Inflammatory macrophage (primary cell): ENCODE data around the gene CTBP1.

Experiments
- DNase-seq, 2 donors: peaks; one replicate each; pipeline ENCODE4 v3.0.0-alpha.2; 2020 to 2022

Gene CTBP1

DNA sequence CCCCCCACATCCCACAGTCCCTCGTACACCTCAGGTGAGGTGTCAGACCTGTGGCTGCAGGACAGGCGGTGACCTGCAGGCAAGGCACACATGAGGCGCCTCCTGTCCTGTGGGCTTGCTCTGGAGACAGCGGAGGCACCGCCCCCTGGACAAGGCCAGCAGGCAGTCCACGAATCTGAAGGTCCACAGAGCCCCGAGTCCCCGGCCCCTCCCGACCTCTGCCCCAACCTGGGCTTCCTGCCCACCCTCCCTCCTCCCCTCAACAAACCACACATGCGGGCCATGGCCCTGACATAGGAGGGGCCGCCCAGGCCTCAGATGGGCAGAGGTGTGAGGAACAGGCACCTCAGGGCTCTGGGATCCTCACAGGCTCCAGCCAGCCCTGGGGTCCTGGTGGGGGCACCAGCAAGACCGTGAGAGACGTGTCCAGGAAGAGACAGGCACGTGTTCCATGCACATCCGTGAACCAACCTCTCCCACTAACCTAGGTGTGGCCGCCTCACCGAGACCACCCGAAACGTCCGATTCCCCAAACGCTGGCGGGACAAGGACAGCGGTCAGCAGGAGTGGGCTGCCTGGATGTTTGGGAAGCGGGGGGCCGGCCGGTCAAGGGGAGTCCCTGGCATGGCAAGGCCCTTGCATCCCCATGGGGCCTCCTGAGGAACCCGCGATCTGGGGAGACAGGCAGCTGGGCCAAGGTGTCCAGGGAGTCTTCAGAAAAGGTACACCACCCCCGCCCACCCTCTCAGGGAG is 25.8 kb downstream of the CTBP1 start:
- no peak for DNase-seq

DNA sequence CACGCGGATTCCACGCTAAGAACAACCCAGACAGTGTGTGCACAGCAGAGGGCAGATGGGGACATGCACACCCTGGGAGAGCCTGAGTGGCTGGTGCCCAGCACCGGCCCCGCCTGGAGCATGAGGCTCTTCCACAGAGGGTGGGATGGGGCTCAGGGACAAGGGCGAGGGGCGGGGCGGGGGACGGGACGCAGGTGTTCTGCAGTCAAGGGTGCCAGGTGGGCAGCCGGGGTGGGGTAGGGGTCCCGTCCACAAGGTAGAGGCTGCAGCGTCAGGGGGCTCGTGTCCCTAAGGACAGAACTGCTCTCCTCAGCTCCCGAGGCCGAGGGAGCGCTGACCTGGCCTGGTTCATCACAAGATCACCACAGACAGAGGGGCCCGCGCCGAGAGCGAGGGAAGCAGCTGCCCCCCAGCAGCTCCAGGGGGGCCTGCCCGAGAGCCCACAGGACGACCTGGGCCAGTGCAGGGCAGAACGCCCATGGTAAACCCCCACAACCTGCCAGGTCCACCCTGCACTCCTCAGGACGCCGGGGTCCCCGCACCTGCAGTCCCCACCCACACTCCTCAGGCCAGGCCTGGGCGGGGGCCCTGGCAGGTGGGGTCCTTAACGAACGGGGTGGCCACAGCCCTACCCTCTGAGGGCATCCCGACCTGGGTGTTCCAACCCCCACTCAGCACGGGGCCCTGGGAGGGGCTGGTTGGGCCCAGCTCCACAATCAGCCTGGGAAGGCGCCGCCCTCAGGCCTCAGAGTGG is 26.7 kb downstream of the CTBP1 start:
- no peak for DNase-seq

DNA sequence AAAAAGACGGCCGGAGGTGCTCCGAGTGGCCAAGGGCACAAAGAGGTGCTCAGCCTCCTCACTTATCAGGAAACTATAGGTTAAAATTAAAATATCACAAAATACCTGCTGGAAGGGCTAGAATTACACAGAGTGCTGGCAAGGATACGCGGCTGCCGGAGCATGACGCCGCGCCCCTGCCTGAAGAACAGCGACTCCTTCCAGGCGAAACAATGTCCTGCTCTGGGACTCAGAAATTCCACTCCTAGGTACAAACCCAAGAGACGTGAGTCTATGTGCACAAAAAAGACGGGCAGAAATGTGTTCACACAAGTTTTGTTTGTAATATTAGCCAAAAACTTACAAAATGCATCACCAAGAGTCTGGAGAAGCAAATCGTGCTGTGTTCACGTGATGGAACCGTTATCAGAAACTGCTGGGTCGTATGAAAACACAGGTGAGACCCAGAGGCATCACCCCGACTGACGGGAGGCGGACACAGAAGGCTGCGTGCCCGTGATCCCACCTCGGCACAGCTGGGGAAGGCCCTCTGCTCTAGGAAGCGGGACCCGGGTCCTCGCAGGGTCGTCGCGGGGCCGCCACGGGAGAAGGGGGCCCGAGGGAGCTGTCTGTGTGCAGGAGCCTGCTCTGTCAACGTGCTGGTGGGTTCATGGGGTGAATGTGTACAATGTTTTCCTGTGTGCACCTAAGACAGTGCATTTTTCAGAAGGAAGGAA is 27.6 kb downstream of the CTBP1 start:
- no peak for DNase-seq

DNA sequence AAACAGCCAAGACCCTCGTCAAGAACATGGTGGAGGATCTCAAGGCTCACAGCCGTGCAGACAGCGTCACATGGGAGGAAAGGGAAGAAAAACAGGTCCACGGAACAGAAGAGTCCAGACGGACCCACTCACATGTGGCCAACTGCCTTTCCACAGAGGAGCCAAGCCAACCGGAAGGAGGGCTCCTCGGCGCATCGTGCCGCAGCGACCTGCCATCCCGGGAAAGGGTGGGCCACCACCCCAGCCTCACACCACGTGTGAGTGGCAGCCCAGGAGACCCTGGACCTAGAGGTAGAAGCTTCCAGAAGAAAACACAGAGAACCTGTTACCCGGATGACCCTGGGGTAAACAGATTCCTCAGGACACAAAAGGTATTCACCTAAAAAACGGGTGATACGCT is 28.4 kb downstream of the CTBP1 start:
- no peak for DNase-seq

DNA sequence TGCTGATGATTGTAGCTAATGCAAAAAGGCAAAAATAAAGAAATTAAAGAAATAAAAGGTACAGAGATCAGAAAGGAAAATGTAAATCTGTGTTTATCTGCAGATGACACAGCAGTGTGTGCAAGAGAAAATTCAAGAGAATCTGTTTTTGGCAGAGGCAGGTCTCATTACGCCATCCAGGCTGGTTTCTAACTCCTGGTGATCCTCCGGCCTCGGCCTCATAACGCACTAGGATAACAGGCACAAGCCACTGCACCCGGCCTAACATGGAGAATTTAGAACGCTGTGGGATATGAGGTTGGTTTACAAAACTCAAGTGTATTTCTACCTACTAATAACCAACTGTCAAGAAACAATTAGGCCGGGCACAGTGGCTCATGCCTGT is 29.4 kb downstream of the CTBP1 start:
- peak in 1 of 2 donors; percentile 4 for DNase-seq

DNA sequence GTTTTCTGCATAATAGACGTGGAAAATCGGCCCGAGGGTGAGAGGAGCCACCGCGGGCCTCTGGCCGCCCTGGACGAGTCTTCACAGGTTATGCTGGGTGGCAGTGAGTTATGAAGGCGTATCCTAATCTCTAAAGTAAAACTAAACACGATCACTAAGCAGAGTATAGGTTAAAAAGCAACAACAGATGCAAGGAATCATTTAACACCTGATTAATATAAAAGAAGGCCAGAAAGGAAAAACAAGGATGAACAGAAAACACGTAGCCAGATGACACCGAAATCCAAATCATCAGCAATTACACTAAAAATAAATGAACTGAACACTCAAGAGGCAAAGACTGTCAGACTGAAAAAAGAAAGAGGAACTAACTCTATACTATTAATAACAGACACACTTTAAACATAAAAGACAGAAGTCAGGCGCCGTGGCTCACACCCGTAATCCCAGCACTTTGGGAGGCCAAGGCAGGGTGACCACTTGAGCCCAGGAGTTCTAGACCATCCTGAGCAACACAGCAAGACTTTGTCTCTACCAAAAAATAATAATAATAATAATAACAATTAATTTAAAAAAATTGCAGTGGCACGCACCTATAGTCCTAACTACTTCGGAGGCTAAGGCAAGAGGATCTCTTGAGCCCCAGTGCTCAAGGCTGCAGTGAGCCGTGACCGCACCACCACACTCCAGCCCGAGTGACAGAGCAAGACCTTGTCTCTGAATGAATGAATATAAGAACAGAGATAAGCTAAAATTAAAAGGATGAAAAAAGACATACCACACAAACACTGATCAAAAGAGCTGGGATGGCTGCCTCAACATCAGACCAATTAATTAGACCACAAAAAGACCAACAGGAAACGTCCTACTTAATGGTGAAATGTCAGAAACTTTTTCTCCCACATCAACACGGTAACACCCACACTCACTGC is 30.0 kb downstream of the CTBP1 start:
- DNase-seq: peak; percentile 58 to 61

DNA sequence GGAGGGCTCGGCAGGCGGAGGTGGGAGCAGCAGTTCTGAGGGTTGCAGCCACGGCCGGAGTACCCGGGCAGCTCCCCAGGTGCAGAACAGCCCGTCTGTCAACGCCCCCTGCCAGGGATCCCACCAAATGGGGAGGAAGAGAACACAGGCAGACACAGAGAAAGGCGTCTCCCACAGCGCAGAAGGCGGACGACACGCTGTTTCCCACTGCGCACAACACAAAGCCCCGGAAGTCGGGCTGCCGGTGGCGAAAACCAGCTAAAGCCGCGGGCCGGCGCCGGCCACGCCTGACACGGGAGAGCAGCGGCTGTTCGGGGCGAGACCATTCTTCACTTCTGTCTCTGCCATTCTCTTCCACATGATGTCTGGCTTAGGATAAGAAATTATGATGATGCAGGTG is 31.6 kb downstream of the CTBP1 start:
- DNase-seq: no peak

DNA sequence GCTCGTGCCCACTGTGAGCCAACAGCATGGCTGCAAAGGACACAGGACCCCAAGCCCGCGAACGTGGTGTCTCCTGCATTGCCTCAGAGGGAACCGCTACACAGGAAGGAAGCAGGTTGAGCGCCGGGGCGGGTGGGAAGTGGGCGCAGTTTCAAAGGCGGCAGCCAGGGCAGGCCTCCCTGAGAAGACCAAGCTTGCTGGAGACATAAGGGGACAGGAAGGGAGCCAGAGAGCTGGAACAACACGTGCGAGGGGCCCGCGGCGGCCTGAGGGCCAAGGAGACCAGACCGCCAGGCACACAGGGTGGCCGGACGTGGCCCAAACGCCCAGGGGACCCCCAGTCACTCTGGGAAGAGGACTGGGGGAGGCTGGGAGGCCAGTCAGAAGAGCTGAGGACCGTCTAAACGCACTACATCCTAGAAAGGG is 32.0 kb downstream of the CTBP1 start:
- peak; percentile 19 to 58 for DNase-seq

DNA sequence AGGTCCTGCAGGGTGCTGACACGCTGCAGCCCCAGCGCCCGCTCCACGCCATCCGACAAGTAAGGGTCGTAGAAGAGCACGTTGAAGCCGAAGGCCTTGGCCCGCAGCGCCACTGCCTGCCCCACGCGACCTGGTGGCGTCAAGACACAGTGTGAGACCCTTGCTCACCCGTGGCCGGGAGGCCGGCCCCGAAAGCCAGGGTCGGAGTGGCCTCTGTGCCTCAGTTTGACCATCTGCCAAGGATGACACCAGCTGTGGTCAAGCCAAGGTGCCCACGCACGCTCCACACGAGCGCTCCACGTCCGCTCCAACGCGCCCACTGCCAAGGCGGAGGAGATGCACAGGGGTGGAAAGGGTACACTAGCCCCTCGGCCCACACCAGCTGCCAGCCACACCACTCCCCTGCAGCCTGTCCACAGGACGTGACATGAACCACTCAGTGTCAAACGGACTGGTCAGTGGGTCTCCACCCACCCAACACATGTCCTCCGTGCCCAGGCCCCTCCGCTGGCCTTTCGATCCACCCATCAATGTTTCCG is 32.8 kb downstream of the CTBP1 start:
- no peak for DNase-seq

DNA sequence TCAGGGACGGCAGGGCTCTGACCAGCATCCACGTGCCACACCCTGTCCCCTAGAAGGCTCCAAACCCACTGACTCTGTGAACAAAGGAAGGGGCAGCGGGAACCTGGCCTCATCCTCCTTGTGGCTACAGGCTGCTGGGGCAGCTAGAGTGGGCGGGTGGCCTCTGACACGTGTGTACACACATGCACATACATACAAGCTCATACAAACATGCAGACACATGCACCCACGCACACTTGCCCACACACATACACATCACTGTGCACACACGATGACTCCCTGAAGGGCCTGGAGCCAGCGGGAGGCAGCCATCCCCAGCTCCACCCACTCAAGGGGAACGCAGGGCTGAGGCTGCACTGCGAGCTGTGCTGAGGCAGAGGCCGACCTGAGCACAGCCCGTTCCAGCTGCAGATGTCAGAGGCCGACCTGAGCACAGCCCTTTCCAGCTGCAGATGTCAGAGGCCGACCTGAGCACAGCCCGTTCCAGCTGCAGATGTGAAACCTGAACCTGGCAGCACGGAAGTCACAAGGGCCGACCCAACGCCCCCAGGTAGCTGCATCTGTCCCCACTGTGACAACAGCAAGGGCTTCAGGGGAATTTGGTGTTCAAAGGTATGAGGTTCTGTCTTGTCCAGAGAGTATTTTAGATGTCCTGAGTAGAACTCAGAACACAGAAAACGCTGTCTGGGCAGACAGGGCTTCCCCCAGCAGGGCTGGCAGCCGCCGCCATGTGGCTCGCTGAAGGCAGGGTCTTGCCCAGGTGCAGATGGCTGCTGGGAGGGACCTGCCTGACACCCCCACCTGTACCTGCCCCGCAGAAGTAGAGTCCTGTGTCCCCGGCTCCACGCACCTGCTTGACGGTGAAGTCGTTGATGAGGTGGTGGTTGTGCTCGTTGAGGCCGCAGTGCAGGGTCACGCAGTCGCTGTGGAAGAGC is 33.5 kb downstream of the CTBP1 start:
- DNase-seq: peak in 1 of 2 donors; percentile 16

DNA sequence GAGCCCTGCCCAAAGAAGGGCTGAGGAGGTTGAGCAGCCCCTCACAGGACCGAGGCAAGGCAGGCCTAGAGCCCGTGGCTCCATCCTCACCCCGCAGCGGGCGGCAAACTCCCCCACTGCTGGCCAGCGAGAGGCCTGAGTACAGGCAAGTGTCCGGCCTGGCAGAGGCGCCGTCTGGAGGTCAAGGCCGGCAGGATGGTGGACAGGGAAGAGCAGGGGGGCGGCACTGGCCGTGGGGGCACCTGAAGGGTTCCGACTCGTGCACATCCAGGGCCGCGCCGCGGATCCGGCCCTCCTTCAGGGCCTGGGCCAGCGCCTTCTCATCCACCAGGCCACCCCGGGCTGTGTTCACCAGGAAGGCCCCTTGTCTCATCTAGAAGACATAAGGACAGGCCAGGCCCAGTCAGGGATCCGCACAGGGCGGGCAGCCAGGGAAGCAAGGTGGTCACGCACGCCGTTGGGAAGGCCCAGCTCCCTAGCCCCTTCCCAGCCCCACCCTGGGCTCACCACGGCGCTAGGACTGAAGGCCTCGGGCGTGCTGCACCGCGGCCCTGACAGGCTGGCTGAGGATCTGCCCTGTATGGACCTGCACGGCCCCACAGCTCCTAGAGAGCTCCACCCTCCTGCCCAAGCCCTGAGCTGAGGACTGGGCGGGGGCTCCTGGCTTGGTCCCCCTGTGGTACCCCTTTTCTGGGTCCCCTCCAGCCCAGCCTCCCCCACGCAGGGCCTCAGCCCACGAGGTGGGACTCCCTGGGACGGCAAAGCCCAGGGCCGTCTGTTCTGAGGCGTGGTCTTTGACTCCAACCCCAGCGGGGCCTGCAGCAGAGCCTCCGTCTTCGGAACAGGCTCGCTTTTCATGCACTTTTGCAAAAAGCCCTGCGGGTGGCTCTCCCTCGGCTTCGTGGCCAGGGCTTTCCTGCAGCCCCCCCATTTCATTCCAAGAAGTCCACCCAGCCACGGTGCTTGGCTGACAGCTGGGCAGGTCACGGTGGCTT is 34.5 kb downstream of the CTBP1 start:
- no peak for DNase-seq

DNA sequence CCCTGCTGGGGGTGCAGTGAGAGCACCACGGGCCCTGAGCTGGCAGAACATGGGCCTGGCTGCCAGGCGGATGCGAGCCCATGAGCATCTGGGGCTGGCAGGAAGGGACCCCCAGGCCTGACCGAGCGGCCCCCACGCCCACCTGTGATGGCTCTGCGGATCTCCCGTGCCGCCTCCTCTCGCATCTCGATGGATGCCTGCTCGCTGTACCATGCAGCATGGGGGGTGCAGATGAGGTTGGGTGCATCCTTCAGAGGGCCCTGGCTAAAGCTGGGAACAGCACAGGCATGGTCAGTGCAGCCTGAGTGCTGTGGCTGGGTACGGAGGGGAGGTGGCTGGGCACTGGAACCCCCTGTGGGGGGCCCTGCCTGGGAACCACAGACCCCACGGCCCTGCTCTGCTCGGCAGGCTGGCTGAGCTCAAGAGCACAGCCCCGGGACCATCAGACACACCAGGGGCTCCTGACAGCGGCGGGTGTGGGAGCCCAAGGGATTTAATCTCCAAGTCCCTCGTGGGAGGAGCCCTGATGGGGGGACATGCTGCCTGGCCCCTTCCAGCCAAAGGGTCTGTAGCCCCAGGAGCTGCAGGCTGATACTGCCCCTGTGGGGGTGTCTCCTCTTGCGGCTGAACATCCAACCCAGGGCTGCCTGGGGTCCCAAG is 35.5 kb downstream of the CTBP1 start:
- no peak for DNase-seq

DNA sequence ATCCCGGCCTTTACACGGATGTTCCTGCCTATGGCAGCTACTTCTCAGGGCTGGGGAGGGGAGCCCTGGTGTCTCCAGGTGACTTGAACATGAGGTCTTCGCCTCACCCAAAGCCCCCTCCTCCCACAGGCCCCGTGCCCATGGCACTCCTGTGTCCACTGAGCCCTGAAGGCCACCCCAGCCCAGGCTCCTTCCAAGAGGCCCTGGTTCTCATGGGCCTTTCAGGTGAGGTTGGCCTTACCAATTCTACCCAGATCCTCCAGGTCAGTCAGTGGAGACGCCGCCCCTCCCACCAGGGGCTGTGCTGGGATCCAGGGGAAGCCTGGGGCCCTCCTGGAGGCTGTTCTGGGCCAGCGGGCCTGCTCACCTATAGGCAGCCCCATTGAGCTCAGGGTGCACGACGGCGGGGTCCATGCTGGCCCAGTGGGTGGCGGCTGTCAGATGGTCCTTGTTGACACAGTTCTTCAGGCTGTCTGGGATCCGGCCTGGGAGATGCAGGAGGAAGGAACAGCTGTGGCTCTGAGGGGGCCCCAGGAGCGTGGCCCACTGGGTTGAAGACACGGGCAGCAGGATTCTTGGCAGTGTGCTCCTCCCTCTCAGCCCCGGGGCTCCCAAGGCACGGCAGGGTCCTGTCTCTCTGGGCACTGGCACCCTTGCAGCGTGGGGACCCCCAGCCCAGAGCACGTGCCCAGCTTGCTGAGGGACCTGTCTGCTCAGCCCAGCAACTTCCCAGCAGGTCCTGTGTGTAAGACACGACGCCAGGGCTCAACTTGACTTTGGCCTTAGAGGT is 36.2 kb downstream of the CTBP1 start:
- DNase-seq: no peak

DNA sequence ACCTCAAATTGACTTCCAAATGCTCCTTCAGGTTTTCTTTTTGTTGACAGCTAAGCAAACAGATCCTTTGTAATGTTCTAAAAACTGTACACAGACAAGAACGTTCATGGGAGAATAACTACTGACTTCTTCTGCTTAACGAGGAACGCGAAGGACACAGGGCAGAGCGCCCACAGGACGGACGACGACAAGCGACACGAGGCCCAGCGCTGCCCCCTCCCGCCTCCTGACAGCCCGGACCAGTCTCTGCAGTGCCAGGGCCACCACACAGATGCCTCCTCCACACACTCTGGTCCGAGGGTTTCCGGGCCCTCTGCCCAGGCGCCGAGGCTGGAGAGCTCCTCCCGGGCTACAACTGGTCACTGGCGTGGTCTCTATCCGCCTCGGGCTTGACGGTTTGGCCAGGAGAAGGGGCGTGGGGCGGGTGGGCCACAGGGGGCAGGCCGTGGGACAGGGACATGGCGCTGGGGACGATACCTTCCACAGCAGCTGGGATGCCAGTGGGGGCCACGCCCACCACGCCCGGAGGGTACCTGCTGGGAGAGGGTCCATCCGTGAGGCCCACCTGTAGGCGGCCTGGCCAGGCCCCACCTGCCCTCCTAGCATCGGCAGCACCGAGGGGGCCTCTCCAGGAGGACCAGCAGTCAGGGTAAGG is 36.9 kb downstream of the CTBP1 start:
- no peak for DNase-seq

DNA sequence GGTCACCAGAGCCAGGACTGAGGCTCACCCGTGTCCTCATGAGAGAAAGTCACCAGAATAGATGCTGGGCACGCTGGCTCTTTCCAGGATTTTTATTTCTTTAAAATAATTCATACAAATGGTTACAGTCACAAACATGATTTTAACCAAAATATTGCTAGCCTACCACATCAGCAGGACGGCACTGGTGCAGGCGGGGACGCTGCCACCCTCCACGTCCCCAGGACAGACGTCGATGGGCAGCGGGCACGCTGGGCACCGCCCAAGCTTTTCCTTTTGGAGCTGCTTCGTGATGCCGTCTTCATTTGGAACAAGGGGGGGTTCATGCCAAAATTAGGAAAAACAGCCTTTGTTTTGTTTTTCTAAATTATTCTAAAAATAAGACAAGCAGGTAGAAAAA is 37.6 kb downstream of the CTBP1 start:
- no peak for DNase-seq

DNA sequence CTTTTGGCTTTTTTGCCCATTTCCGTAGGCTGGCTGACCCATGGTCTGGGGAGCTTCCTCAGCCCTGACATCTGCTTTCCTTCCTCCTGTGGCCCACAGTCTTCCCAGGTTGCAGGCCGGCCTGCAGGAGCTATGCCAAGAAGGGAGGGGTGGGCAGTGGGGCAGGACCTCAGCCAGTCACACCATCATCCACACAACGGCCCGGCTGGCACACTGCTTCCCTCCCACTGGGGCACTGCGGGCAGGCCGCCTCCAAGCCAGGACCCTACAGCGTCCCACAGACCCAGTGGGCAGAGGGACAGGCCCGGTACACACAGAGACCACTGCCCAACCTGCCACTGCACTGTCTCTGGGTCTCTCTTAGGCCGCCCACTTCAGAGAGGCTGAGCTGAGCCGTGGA is 38.0 kb downstream of the CTBP1 start:
- no peak for DNase-seq

DNA sequence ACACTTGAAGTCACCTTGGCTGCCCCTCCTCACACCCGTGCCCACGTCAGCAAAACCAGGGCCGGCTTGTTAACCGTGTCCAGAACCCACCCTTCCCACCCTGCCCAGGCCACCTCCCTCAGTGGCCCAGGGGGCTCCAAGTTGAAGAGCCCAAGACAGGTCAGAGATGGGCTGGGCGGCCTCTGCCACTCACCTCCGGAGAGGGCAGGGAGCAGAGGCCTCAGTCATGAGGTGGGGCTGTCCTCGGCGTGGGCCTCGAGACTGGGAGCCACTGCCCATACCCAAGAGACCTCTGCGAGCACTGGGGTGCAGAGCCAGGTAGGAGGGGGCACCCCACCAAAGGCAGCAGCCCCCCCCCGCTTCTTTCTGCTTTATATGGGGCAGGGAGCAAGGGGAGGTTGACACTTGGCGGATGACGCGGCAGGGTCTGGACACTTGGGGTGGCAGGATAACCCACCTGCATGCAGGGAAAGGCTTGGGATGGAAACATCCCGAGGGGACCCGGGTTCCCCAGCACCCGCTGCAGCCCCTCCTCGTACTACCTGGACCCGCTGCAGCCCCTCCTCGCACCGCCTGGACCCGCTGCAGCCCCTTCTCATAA is 38.6 kb downstream of the CTBP1 start:
- DNase-seq: no peak
